Caco-2 (cell line): ENCODE data around the gene STK17A. TPM values are rescaled to one million over a fixed set of nuclear protein-coding genes. Genes with fewer than 3 reads are reported as not detected.

Source experiments
- BruUV-seq: library from RNA; stranded (reverse); fragments of 400-500 nt; replicated peaks from 2 replicates; lab custom pipeline; 2021; lab: Mats Ljungman, UMichigan
- CTCF ChIA-PET: fragments of 300-600 bp; sonication (Branson Sonifier 250); formaldehyde crosslinking; loops from one replicate; lab custom pipeline; 2022; ENCODE audit warnings: antibody characterized with exemption; lab: Charles Lee
- POLR2A ChIA-PET: fragments of 300-600 bp; sonication (Branson Sonifier 250); formaldehyde crosslinking; loops from one replicate; lab custom pipeline; 2022; ENCODE audit warnings: antibody characterized with exemption; lab: Charles Lee
- DNase-seq, 2 experiments: peaks; one replicate each; pipeline versions ENCODE4 v3.0.0 to v3.0.0-alpha.2; 2020 to 2022
- H3K27me3 ChIP-seq: replicated peaks from 2 replicates; pipeline ENCODE4 v1.6.0; 2011; ENCODE audit warnings: low read length; ENCODE audit not compliant: control insufficient read depth, insufficient read depth
- H3K36me3 ChIP-seq: 2 replicates; pipeline ENCODE4 v1.5.1; 2011; ENCODE audit warnings: low read length; ENCODE audit not compliant: control insufficient read depth, insufficient read depth
- H3K4me1 ChIP-seq: fragments of 250-450 bp; sonication (Bioruptor Pico); 2 replicates; pipeline ENCODE4 v1.5.1; 2020; ENCODE audit warnings: mild to moderate bottlenecking
- H3K4me3 ChIP-seq: 2 replicates; pipeline ENCODE4 v1.5.1; 2011; ENCODE audit warnings: low read depth, mild to moderate bottlenecking, control low read depth, low read length
- H3K9me3 ChIP-seq: fragments of 250-450 bp; sonication (Bioruptor Pico); 2 replicates; pipeline ENCODE4 v1.5.1; 2020; ENCODE audit warnings: mild to moderate bottlenecking, moderate library complexity
- H3K27ac Mint-ChIP-seq: one replicate; pipeline ENCODE4 v1.8.0; 2022; ENCODE audit warnings: mixed read lengths; ENCODE audit not compliant: unreplicated experiment
- H3K27me3 Mint-ChIP-seq: one replicate; pipeline ENCODE4 v1.8.0; 2022; ENCODE audit warnings: mixed read lengths; ENCODE audit not compliant: insufficient read depth, unreplicated experiment
- H3K36me3 Mint-ChIP-seq: one replicate; pipeline ENCODE4 v1.8.0; 2022; ENCODE audit warnings: mild to moderate bottlenecking, mixed read lengths; ENCODE audit not compliant: insufficient read depth, unreplicated experiment
- H3K4me1 Mint-ChIP-seq: one replicate; pipeline ENCODE4 v1.8.0; 2022; ENCODE audit warnings: low read depth, mixed read lengths; ENCODE audit not compliant: unreplicated experiment
- H3K4me3 Mint-ChIP-seq: one replicate; pipeline ENCODE4 v1.8.0; 2022; ENCODE audit warnings: mild to moderate bottlenecking, moderate library complexity, mixed read lengths; ENCODE audit not compliant: unreplicated experiment
- H3K9me3 Mint-ChIP-seq: one replicate; pipeline ENCODE4 v1.8.0; 2022; ENCODE audit warnings: mixed read lengths; ENCODE audit not compliant: unreplicated experiment
- intact Hi-C: fragments of 100-400 bp; cut with micrococcal nuclease; formaldehyde crosslinking; loops from one replicate; pipeline ENCODE4 v1.10.0; 2022; ENCODE audit not compliant: unreplicated experiment
- total RNA-seq: library from RNA; stranded (reverse); gene quantifications from 2 replicates; pipeline ENCODE4 v1.2.3, GENCODE V29; 2022
- TF ChIP-seq, protein P1 (sequence below), 2 experiments: fragments of 200-600 bp in 1 of 2; IDR thresholded peaks; 1 replicate in 1 of 2; 2 replicates in 1 of 2; pipeline versions ENCODE4 v1.5.1 to v1.8.0; 2011 to 2022; ENCODE audit warnings: antibody characterized with exemption in 1 of 2, control low read depth in 1 of 2, inconsistent platforms in 1 of 2, low read depth in 1 of 2, low read length in 1 of 2, mild to moderate bottlenecking in 1 of 2, moderate library complexity in 1 of 2; ENCODE audit not compliant: insufficient read depth in 1 of 2, severe bottlenecking in 1 of 2, unreplicated experiment in 1 of 2

The STK17A gene
- total RNA-seq, 1 experiment from 2014 or later = 19.6 TPM

DNA sequence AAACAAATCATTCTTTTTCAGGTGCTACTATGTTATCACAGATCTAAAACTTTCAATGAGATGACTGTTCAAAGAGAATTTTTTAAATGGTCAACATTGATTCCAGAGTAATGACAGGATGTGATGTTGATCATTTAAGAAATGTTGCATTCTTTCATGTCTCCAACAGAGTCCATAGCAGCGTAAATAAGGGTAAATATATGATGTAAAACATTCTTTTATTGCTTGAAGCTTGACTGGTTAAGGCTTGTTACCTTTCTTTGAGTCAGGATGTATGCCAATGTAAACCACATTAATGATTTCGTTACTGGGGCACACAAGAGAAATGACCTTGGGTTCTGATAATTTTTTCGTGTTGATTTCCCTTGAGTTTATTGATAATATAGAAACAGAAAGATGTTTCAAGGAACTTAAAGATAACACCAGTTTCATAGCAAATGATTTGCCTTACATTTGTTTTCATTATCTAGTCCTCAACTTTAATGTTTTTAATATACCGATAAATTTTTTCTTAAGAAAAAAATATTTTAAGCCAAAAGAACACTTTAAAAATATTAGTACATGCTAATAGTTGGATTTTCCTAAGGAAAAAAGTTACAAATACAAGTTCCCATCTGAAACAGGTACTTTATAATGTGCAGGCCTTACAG is 3.5 kb downstream of the STK17A start:
- ChIA-PET POLR2A (no interaction called here), CTCF (no interaction called here)
- TF ChIP-seq, protein P1, sequence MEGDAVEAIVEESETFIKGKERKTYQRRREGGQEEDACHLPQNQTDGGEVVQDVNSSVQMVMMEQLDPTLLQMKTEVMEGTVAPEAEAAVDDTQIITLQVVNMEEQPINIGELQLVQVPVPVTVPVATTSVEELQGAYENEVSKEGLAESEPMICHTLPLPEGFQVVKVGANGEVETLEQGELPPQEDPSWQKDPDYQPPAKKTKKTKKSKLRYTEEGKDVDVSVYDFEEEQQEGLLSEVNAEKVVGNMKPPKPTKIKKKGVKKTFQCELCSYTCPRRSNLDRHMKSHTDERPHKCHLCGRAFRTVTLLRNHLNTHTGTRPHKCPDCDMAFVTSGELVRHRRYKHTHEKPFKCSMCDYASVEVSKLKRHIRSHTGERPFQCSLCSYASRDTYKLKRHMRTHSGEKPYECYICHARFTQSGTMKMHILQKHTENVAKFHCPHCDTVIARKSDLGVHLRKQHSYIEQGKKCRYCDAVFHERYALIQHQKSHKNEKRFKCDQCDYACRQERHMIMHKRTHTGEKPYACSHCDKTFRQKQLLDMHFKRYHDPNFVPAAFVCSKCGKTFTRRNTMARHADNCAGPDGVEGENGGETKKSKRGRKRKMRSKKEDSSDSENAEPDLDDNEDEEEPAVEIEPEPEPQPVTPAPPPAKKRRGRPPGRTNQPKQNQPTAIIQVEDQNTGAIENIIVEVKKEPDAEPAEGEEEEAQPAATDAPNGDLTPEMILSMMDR (IDR thresholded peaks at IDR 0.05; ENCODE audit: insufficient read depth in 1 of 2, low read depth in 1 of 2, low read length in 1 of 2, severe bottlenecking in 1 of 2, unreplicated experiment in 1 of 2) = no peak
- DNase-seq = no peak
- H3K36me3 ChIP-seq = no peaks in the 10 kb centered on the region
- no TSS peak for BruUV-seq
- H3K9me3 ChIP-seq = no peaks in the 10 kb centered on the region
- Mint-ChIP-seq H3K4me1 (peaks cover 12% of the 10 kb centered on the region), H3K4me3 (no peak overlapping the region), H3K9me3 (no peaks in the 10 kb centered on the region), H3K27me3 (no peaks in the 10 kb centered on the region), H3K27ac (no peak overlapping the region), H3K36me3 (peaks cover 18% of the 10 kb centered on the region)
- H3K27me3 ChIP-seq = no peaks in the 10 kb centered on the region
- intact Hi-C loops = no loop called here
- peaks cover 25% of the 10 kb centered on the region for H3K4me1 ChIP-seq
- no peak overlapping the region for H3K4me3 ChIP-seq

DNA sequence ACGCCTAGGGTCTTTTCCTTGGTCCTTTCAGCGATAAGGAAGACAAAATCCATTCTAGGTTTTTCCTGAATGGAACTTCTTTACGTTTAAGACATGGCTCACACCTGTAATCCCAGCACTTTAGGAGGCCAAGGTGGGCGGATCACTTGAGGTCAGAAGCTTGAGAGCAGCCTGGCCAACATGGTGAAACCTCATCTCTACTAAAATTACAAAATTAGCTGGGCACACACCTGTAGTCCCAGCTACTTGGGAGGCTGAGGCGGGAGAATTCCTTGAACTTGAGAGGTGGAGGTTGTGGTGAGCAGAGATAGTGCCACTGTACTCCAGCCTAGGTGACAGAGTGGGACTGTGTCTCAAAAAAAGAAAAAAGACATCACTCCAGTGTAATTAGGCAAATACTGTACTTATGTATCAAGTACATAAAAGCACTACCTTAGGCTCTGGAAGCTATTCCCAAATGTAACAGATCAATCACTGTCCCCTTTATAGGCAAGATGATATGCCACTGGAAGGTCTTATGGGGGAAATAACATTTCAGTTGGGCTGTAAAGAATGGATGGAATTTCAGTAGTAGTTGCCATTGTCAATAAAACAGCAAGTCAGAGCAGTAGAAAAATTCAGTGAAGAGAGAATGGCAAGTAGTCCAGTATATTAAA is 5.7 kb downstream of the STK17A start:
- H3K36me3 Mint-ChIP-seq = peaks cover 8% of the 10 kb centered on the region
- H3K36me3 ChIP-seq = no peaks in the 10 kb centered on the region
- intact Hi-C loops = no loop called here
- H3K27me3 ChIP-seq = no peaks in the 10 kb centered on the region
- H3K27ac Mint-ChIP-seq = no peak overlapping the region
- peaks cover 25% of the 10 kb centered on the region for H3K4me1 ChIP-seq
- no peaks in the 10 kb centered on the region for H3K9me3 ChIP-seq
- no peak overlapping the region for H3K4me3 ChIP-seq
- H3K4me3 Mint-ChIP-seq = no peak overlapping the region
- POLR2A ChIA-PET = no interaction called here
- TF ChIP-seq, protein P1 (IDR thresholded peaks at IDR 0.05; ENCODE audit: insufficient read depth in 1 of 2, low read depth in 1 of 2, low read length in 1 of 2, severe bottlenecking in 1 of 2, unreplicated experiment in 1 of 2) = no peak
- DNase-seq = no peak
- H3K4me1 Mint-ChIP-seq = peaks cover 10% of the 10 kb centered on the region
- H3K27me3 Mint-ChIP-seq = no peaks in the 10 kb centered on the region
- H3K9me3 Mint-ChIP-seq = no peaks in the 10 kb centered on the region
- BruUV-seq = no TSS peak
- CTCF ChIA-PET = no interaction called here

DNA sequence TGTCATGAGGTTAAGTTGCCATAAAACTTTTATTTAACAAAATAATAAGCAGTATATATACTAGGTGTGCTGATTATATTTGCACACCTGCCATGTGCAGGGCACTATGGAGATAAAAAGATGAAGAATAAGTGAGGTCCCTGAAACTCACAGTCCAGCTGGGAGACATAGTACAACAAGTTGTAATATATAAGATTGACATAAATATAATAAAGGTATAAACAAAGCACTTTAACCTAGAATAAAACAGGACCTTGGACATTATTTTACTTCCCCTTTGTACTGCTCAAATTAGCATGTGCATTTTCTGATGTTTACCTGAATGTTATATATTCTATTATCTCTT is 6.2 kb downstream of the STK17A start:
- H3K4me3 Mint-ChIP-seq = no peak overlapping the region
- H3K4me1 Mint-ChIP-seq = peaks cover 10% of the 10 kb centered on the region
- TF ChIP-seq, protein P1 (IDR thresholded peaks at IDR 0.05; ENCODE audit: insufficient read depth in 1 of 2, low read depth in 1 of 2, low read length in 1 of 2, severe bottlenecking in 1 of 2, unreplicated experiment in 1 of 2) = no peak
- no peaks in the 10 kb centered on the region for H3K27me3 ChIP-seq
- H3K27me3 Mint-ChIP-seq = no peaks in the 10 kb centered on the region
- no peaks in the 10 kb centered on the region for H3K9me3 Mint-ChIP-seq
- peaks cover 3% of the 10 kb centered on the region for H3K36me3 Mint-ChIP-seq
- H3K9me3 ChIP-seq = no peaks in the 10 kb centered on the region
- H3K27ac Mint-ChIP-seq = no peak overlapping the region
- H3K4me3 ChIP-seq = no peak overlapping the region
- ChIA-PET POLR2A (no interaction called here), CTCF (no interaction called here)
- peaks cover 25% of the 10 kb centered on the region for H3K4me1 ChIP-seq
- intact Hi-C loops = no loop called here
- no peak for DNase-seq
- no peaks in the 10 kb centered on the region for H3K36me3 ChIP-seq
- BruUV-seq = no TSS peak
